Endothelial cell of umbilical vein (primary cell): Measurements from ENCODE around the gene ACOX3.

Experiments used
- EZH2 ChIP-seq: IDR thresholded peaks from 2 replicates; pipeline ENCODE4 v1.6.1; 2012; ENCODE audit warnings: borderline replicate concordance, low read depth, mild to moderate bottlenecking, moderate library complexity, low read length, inconsistent platforms; ENCODE audit not compliant: severe bottlenecking
- TF ChIP-seq, protein P1 (sequence below): IDR thresholded peaks from 2 replicates; pipeline ENCODE4 v1.6.1; 2011; ENCODE audit not compliant: insufficient read depth, insufficient read length

DNA sequence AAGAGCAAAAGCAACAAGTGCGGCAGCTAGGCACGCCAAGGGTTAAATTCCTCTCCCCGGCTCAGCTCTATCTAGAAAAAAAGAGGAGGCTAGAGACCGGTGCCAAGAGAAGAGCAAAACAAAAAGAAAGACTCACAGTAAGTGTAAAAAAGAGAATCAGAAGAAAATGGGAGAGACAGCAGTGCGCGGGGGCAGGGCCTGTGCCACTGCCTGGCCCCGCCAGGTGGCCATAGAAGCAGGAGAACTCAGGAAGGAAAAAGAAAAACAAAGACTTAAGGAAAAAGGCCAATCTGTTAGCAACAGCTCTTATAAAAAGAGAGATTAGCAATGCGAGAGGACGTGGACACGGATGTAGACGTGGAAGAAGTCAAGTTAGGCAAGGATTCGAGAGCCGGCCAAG, 3.2 kb downstream of the ACOX3 start:
- TF ChIP-seq EZH2 = no peak
- TF ChIP-seq, protein P1, sequence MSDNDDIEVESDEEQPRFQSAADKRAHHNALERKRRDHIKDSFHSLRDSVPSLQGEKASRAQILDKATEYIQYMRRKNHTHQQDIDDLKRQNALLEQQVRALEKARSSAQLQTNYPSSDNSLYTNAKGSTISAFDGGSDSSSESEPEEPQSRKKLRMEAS = no peak
